Measurements from ENCODE around the gene TNIK. TPM values are rescaled to one million over a fixed set of nuclear protein-coding genes. Genes with fewer than 3 reads are reported as not detected.
"Not testable (repeated sequence)": the region's sequence is repeated elsewhere in the genome, so short reads cannot be mapped to it uniquely, and the experiment has no call there.

Gene TNIK
- total RNA-seq, 1 experiment from 2014 or later, result 0.47 TPM

DNA sequence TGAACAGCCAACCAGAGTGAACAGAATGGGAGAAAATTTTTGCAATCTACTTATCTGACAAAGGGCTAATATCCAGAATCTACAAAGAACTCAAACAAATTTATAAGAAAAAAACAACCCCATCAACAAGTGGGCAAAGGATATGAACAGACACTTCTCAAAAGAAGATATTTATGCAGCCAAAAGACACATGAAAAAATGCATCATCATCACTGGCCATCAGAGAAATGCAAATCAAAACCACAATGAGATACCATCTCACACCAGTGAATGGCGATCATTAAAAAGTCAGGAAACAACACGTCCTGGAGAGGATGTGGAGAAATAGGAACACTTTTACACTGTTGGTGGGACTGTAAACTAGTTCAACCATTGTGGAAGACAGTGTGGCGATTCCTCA is 341.2 kb downstream of the TNIK start:
- H3K36me3 ChIP-seq; H3K27me3 ChIP-seq (replicated peaks); DNase-seq (ENCODE audit: low read depth in 1 of 2, low spot score in 2 of 2); H3K9me3 ChIP-seq (replicated peaks); H3K27ac ChIP-seq; H3K4me3 ChIP-seq; H3K4me1 ChIP-seq (replicated peaks): not testable (repeated sequence)

DNA sequence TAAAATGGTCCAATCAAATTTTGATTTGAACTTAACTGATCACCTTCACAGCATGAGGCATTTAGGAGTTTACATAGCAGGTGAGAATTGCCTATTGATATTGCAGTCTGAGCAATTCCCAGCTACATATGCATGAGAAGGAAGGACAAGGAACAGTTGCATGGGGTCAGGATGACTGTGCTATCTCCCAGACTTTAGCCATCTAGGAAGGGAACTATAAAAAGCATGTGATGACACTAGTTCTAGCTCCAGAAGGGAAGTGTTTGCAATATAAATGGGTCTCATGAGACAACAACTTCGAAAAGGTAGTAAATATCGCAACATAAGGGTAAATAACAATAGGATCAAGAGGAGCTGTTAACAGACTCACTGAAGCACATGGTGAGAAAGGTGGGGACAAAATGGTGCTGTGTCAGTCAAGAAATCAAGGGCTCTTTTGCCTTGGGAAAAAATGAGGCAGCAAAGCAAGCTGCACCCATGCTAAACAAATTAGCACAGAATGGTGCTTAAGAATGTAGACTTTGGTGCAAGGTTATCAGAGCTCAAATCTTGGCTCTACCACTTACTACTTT is 343.3 kb downstream of the TNIK start:
- Histone ChIP-seq H3K9me3 (replicated peaks) (no peaks in the 10 kb centered on the region), H3K4me3 (no peak overlapping the region), H3K4me1 (replicated peaks) (no peaks in the 10 kb centered on the region), H3K27me3 (replicated peaks) (no peaks in the 10 kb centered on the region), H3K36me3 (no peaks in the 10 kb centered on the region), H3K27ac (no peak overlapping the region)
- no peak for DNase-seq (ENCODE audit: low read depth in 1 of 2, low spot score in 2 of 2)

DNA sequence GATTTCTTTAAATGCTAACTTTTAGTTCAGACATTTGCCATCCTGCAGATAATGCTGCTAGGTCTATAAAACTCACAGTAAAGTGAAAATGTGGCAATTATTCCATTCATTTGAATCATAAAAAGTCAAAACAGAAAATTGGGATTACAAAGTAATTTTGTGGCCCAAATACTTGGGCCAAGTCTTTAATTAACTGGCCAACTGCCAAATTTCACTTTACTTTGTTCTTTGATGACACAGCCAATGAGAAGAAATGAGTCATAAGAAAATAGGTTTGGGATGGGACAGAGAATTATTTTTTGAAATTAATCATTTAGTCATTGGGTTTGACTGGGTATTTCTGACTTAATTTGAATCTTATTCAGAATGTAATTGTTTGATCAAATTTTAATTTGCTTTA is 343.8 kb downstream of the TNIK start:
- no peaks in the 10 kb centered on the region for H3K9me3 ChIP-seq (replicated peaks)
- no peaks in the 10 kb centered on the region for H3K4me1 ChIP-seq (replicated peaks)
- no peak for DNase-seq (ENCODE audit: low read depth in 1 of 2, low spot score in 2 of 2)
- H3K36me3 ChIP-seq, result no peaks in the 10 kb centered on the region
- H3K27me3 ChIP-seq (replicated peaks), result no peaks in the 10 kb centered on the region
- H3K27ac ChIP-seq, result no peak overlapping the region
- H3K4me3 ChIP-seq, result no peak overlapping the region

- no peak overlapping the region for H3K4me3 ChIP-seq
- no peaks in the 10 kb centered on the region for H3K36me3 ChIP-seq
- H3K9me3 ChIP-seq (replicated peaks), result no peaks in the 10 kb centered on the region
- no peaks in the 10 kb centered on the region for H3K4me1 ChIP-seq (replicated peaks)
- no peaks in the 10 kb centered on the region for H3K27me3 ChIP-seq (replicated peaks)
- no peak for DNase-seq (ENCODE audit: low read depth in 1 of 2, low spot score in 2 of 2)
- no peak overlapping the region for H3K27ac ChIP-seq
Observed at GRCh38 chr3:171115667-171116066, 344.5 kb downstream of the TNIK start.

- Histone ChIP-seq H3K9me3 (replicated peaks) (no peaks in the 10 kb centered on the region), H3K4me3 (no peak overlapping the region), H3K27me3 (replicated peaks) (no peaks in the 10 kb centered on the region), H3K27ac (no peak overlapping the region), H3K4me1 (replicated peaks) (no peaks in the 10 kb centered on the region), H3K36me3 (no peaks in the 10 kb centered on the region)
- no peak for DNase-seq (ENCODE audit: low read depth in 1 of 2, low spot score in 2 of 2)
Observed at GRCh38 chr3:171113716-171114115, 346.5 kb downstream of the TNIK start.

DNA sequence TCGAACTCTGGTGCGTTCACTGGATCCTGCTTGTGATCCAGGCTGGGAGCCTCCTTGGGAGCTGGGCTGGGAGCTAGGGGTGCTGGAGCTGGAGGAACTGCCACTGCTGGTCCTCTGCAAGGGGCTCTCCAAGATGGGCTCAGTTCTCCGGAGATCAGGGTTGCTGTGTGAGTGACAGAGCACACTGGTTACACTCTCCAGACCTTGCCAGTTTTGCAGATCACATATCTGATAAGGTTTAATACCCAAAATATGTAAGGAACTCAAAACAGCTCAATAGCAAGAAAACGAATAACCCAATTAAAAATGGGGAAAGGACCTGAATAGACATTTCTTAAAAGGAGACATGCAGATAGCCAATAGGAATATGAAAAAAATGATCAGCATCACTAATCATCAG is 349.5 kb downstream of the TNIK start:
- Histone ChIP-seq H3K27ac (no peak overlapping the region), H3K36me3 (no peaks in the 10 kb centered on the region)

GRCh38 chr3:171108066-171108465 is 352.1 kb downstream of the TNIK start:
- Histone ChIP-seq H3K4me3 (no peak overlapping the region), H3K27me3 (replicated peaks) (no peaks in the 10 kb centered on the region), H3K4me1 (replicated peaks) (no peaks in the 10 kb centered on the region), H3K36me3 (no peaks in the 10 kb centered on the region), H3K27ac (no peak overlapping the region), H3K9me3 (replicated peaks) (no peaks in the 10 kb centered on the region)
- DNase-seq (ENCODE audit: low read depth in 1 of 2, low spot score in 2 of 2), result no peak

More for the DNA sequence above, 349.5 kb downstream of the TNIK start:
- H3K4me3 ChIP-seq, result no peak overlapping the region
- no peak for DNase-seq (ENCODE audit: low read depth in 1 of 2, low spot score in 2 of 2)
- H3K4me1 ChIP-seq (replicated peaks), result no peaks in the 10 kb centered on the region
- H3K27me3 ChIP-seq (replicated peaks), result no peaks in the 10 kb centered on the region
- no peaks in the 10 kb centered on the region for H3K9me3 ChIP-seq (replicated peaks)

GRCh38 chr3:171103185-171103584 is 357.0 kb downstream of the TNIK start:
- DNase-seq (ENCODE audit: low read depth in 1 of 2, low spot score in 2 of 2), result no peak
- Histone ChIP-seq H3K4me1 (replicated peaks) (no peaks in the 10 kb centered on the region), H3K9me3 (replicated peaks) (no peaks in the 10 kb centered on the region), H3K27ac (no peak overlapping the region), H3K27me3 (replicated peaks) (no peaks in the 10 kb centered on the region), H3K4me3 (no peak overlapping the region), H3K36me3 (no peaks in the 10 kb centered on the region)

- H3K36me3 ChIP-seq, result no peaks in the 10 kb centered on the region
- no peak overlapping the region for H3K27ac ChIP-seq
Observed at GRCh38 chr3:171101982-171102641, 358.1 kb downstream of the TNIK start.

DNA sequence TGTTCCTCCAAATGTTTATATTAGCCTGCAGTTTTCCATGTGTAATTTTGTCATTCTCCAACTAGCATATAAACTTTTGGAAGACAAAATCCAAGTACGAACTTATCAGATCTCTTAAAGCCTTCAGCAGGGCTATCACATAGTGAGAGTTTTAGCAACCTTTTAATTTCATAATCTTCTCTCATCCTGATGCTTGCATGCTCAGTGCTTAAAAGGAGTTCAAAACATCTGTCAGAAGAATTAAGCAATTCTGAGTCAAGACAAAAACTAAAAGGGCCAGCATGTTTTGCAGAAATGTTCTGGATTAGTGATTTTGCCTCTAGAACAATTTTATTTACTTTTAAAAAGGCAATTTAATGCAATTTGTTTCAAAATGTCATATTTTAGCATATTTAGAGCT is 360.3 kb downstream of the TNIK start:
- H3K9me3 ChIP-seq (replicated peaks), result no peaks in the 10 kb centered on the region
- no peak overlapping the region for H3K4me3 ChIP-seq
- no peaks in the 10 kb centered on the region for H3K27me3 ChIP-seq (replicated peaks)
- no peak overlapping the region for H3K27ac ChIP-seq
- H3K4me1 ChIP-seq (replicated peaks), result no peaks in the 10 kb centered on the region
- DNase-seq (ENCODE audit: low read depth in 1 of 2, low spot score in 2 of 2), result no peak
- no peaks in the 10 kb centered on the region for H3K36me3 ChIP-seq

More at GRCh38 chr3:171101982-171102641, 358.1 kb downstream of the TNIK start:
- no peak for DNase-seq (ENCODE audit: low read depth in 1 of 2, low spot score in 2 of 2)
- Histone ChIP-seq H3K4me1 (replicated peaks) (no peaks in the 10 kb centered on the region), H3K9me3 (replicated peaks) (no peaks in the 10 kb centered on the region), H3K4me3 (no peak overlapping the region), H3K27me3 (replicated peaks) (no peaks in the 10 kb centered on the region)

- DNase-seq (ENCODE audit: low read depth in 1 of 2, low spot score in 2 of 2), result no peak
- Histone ChIP-seq H3K4me3 (no peak overlapping the region), H3K36me3 (no peaks in the 10 kb centered on the region), H3K4me1 (replicated peaks) (no peaks in the 10 kb centered on the region), H3K27ac (no peak overlapping the region), H3K27me3 (replicated peaks) (no peaks in the 10 kb centered on the region), H3K9me3 (replicated peaks) (no peaks in the 10 kb centered on the region)
Observed at GRCh38 chr3:171095063-171095462, 365.1 kb downstream of the TNIK start.

- H3K4me1 ChIP-seq (replicated peaks), result peaks cover 5% of the 10 kb centered on the region
- DNase-seq (ENCODE audit: low read depth in 1 of 2, low spot score in 2 of 2), result no peak
- H3K27me3 ChIP-seq (replicated peaks), result no peaks in the 10 kb centered on the region
- no peaks in the 10 kb centered on the region for H3K36me3 ChIP-seq
- H3K27ac ChIP-seq, result no peak overlapping the region
- H3K9me3 ChIP-seq (replicated peaks), result no peaks in the 10 kb centered on the region
- no peak overlapping the region for H3K4me3 ChIP-seq
Observed at GRCh38 chr3:171094411-171094810, 365.8 kb downstream of the TNIK start.

GRCh38 chr3:171093462-171093861 is 366.7 kb downstream of the TNIK start:
- Histone ChIP-seq H3K36me3 (no peaks in the 10 kb centered on the region), H3K4me3 (no peak overlapping the region), H3K27ac (no peak overlapping the region), H3K4me1 (replicated peaks) (peaks cover 6% of the 10 kb centered on the region), H3K9me3 (replicated peaks) (no peaks in the 10 kb centered on the region), H3K27me3 (replicated peaks) (no peaks in the 10 kb centered on the region)
- DNase-seq (ENCODE audit: low read depth in 1 of 2, low spot score in 2 of 2), result no peak

DNA sequence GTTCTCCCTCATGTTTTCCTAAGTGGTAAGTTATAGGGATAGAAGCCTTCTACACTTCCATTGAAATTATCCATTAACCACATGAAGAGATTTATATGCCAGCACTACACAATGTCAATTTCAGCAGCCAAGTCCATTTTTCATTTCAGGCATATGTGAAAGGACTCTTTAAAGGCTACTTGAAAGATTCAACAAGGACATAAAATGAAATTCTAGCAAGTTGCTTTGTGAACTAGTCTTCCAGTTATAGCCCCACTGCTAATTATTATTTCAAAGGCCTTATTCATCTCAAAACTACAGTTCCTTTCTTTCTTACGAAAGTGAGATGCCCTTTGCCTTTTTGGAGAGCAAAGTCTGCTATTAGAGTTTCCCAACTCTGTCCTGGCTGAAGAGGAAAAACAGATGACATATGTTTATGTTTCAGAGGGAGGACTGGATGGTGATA is 367.7 kb downstream of the TNIK start:
- Histone ChIP-seq H3K9me3 (replicated peaks) (no peaks in the 10 kb centered on the region), H3K36me3 (no peaks in the 10 kb centered on the region), H3K27ac (no peak overlapping the region), H3K27me3 (replicated peaks) (no peaks in the 10 kb centered on the region), H3K4me1 (replicated peaks) (peaks cover 6% of the 10 kb centered on the region), H3K4me3 (no peak overlapping the region)
- DNase-seq (ENCODE audit: low read depth in 1 of 2, low spot score in 2 of 2), result no peak

DNA sequence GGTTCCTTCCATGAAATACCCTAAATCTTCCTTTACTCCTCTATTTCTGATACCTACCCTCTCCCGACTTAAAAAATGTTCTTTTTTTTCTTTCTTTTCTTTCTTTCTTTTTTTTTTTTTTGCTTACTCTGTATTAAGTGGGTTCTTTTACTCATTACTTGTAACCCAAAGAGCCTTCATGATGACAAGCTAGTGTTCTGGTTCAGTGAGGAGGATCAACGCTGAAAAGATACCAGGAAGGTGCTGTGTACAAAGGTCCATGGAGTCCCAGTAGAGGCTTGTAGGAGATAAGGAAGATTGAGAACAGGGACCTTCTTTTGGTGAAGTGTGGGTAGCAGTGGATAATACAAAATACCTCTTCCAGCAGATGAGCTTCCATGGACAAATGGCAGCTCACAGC is 369.9 kb downstream of the TNIK start:
- Histone ChIP-seq H3K27ac (no peak overlapping the region), H3K4me3 (no peak overlapping the region), H3K36me3 (no peaks in the 10 kb centered on the region), H3K9me3 (replicated peaks) (no peaks in the 10 kb centered on the region), H3K27me3 (replicated peaks) (no peaks in the 10 kb centered on the region), H3K4me1 (replicated peaks) (peaks cover 6% of the 10 kb centered on the region)
- no peak for DNase-seq (ENCODE audit: low read depth in 1 of 2, low spot score in 2 of 2)

Measured in SJSA1 (cell line).